Measurements from ENCODE around the gene SERTAD2. TPM values are rescaled to one million over a fixed set of nuclear protein-coding genes. Genes with fewer than 3 reads are reported as not detected.

Gene SERTAD2
- total RNA-seq, 1 donor from 2014 or later: 20.3 TPM

GRCh38 chr2:64586054-64586453 is 67.7 kb downstream of the SERTAD2 start:
- Mint-ChIP-seq H3K4me1 (ENCODE audit: low read depth) (peaks cover 3% of the 10 kb centered on the region), H3K9me3 (ENCODE audit: low read depth) (no peaks in the 10 kb centered on the region), H3K27me3 (ENCODE audit: low read depth) (no peaks in the 10 kb centered on the region), H3K36me3 (ENCODE audit: low read depth) (peaks cover 13% of the 10 kb centered on the region), H3K4me3 (ENCODE audit: unreplicated experiment) (no peak overlapping the region), H3K27ac (ENCODE audit: unreplicated experiment) (no peak overlapping the region)
- TF ChIP-seq CTCF (IDR thresholded peaks at IDR 0.05): no peak
- no peak for DNase-seq (ENCODE audit: low spot score)

DNA sequence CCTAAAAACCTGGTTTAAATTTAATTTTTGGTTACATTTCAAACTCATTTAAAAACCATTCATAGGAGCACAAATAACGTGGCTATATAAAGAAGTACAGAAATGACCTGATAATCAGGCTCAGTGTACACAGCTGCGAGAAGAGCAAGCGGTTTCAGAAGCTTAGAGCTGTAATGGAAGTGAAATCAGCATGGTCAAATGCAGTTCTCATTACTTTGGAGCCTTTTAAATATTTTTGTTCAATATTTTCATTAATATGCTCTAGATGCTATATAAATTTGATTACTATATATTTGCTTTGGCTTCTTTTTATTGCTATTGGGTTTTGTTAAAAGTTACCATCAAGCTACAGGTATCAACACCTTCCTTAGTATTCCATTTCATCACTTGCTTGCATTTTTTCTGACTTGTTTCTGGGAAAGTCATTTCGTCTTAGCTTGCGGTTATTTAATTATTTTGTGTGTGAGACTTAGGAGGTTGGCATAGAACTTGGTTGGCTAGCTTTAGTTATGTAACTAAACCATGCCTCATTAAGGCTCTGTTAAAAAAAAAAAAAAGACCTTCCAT is 70.9 kb downstream of the SERTAD2 start:
- Mint-ChIP-seq H3K27me3 (ENCODE audit: low read depth) (no peaks in the 10 kb centered on the region), H3K4me1 (ENCODE audit: low read depth) (peaks cover 3% of the 10 kb centered on the region), H3K27ac (ENCODE audit: unreplicated experiment) (no peak overlapping the region), H3K9me3 (ENCODE audit: low read depth) (no peaks in the 10 kb centered on the region), H3K36me3 (ENCODE audit: low read depth) (peaks cover 6% of the 10 kb centered on the region), H3K4me3 (ENCODE audit: unreplicated experiment) (no peak overlapping the region)
- TF ChIP-seq CTCF (IDR thresholded peaks at IDR 0.05): no peak
- DNase-seq (ENCODE audit: low spot score): no peak

- no peak for TF ChIP-seq CTCF (IDR thresholded peaks at IDR 0.05)
- no peaks in the 10 kb centered on the region for H3K9me3 Mint-ChIP-seq (ENCODE audit: low read depth)
These were observed 71.8 kb downstream of the SERTAD2 start for GRCh38 chr2:64581777-64582539.

More at GRCh38 chr2:64581777-64582539, 71.8 kb downstream of the SERTAD2 start:
- Mint-ChIP-seq H3K4me3 (ENCODE audit: unreplicated experiment) (no peak overlapping the region), H3K36me3 (ENCODE audit: low read depth) (peaks cover 11% of the 10 kb centered on the region), H3K27me3 (ENCODE audit: low read depth) (no peaks in the 10 kb centered on the region), H3K27ac (ENCODE audit: unreplicated experiment) (no peak overlapping the region), H3K4me1 (ENCODE audit: low read depth) (peaks cover under 1% of the 10 kb centered on the region)
- no peak for DNase-seq (ENCODE audit: low spot score)

Other genes with a start within 250 kb of the SERTAD2 start
- 12.2 to 26.3 TPM (median 25.0 TPM) in 3 replicates for gene LGALSL, start 199.8 kb downstream of the SERTAD2 start, total RNA-seq
- 14.0 to 17.3 TPM (median 17.0 TPM) in 3 replicates for gene AFTPH, start 129.6 kb downstream of the SERTAD2 start, total RNA-seq